ENCODE measurements around the gene DUSP10. TPM values are rescaled to one million over a fixed set of nuclear protein-coding genes. Genes with fewer than 3 reads are reported as not detected.

The DUSP10 gene
- total and polyA plus RNA-seq, 2 of the 13 experiments (the other 11 are each of a cell fraction or from before 2014, with no cell fraction given) = 2.1 to 4.4 TPM

- TF ChIP-seq ZBTB8A (CRISPR knock-in tag; IDR thresholded peaks at IDR 0.05; ENCODE audit: borderline replicate concordance, low read depth) (no peak), AGO2 (optimal IDR thresholded peaks at IDR 0.05; ENCODE audit: low read depth, low read length) (no peak), ZNF143 (CRISPR knock-in tag; IDR thresholded peaks at IDR 0.05) (no peak), HOXA3 (CRISPR knock-in tag; IDR thresholded peaks at IDR 0.05) (no peak)
These were observed 69.6 kb downstream of the DUSP10 start (continued) for GRCh38 chr1:221672239-221672645.

GRCh38 chr1:221670081-221670480, 71.8 kb downstream of the DUSP10 start:
- 0% methylated on average over 2 of the region's 2 CpGs for WGBS (ENCODE audit: low lambda C conversion rate)

GRCh38 chr1:221669441-221669840, 72.4 kb downstream of the DUSP10 start:
- H3K27me3 ChIP-seq (ENCODE audit: control insufficient read depth in 1 of 2, insufficient read depth in 2 of 2, low read length in 2 of 2) = no peaks in the 10 kb centered on the region
- CTCF ChIA-PET (ENCODE audit: low intra/inter-chr PET ratio, low total read pairs) = no interaction called here
- no peak overlapping the region for H3K9ac ChIP-seq (ENCODE audit: insufficient read depth, low read depth, low read length)
- no peak for FAIRE-seq
- in situ Hi-C loops (cut with HindIII; ENCODE audit: extremely low pct_ligation_motif_present, low pct_unique_long_range_greater_than_20kb) (no loop called here), intact Hi-C loops (cut with micrococcal nuclease; ENCODE audit: unreplicated experiment) (no loop called here)
- POLR2A ChIA-PET = no interaction called here
- H3K4me3 ChIP-seq (replicated peaks in 1 of 3; ENCODE audit: insufficient read depth in 1 of 3, low read depth in 2 of 3, low read length in 3 of 3) = no peak overlapping the region
- H3K4me1 ChIP-seq (ENCODE audit: insufficient read depth, low read length) = no peaks in the 10 kb centered on the region
- H3K27ac ChIP-seq (ENCODE audit: extremely low read length, insufficient read depth, low read length) = no peak overlapping the region
- H2AFZ ChIP-seq (ENCODE audit: low read length) = no peak overlapping the region
- ATAC-seq = no peak
- no peaks in the 10 kb centered on the region for H3K36me3 ChIP-seq (replicated peaks in 1 of 2; ENCODE audit: control insufficient read depth in 1 of 2, insufficient read depth in 2 of 2, low read length in 2 of 2)
- H3K79me2 ChIP-seq (ENCODE audit: insufficient read depth, low read length) = no peaks in the 10 kb centered on the region
- H4K20me1 ChIP-seq (ENCODE audit: insufficient read depth, low read length) = no peaks in the 10 kb centered on the region
- no peak overlapping the region for H3K4me2 ChIP-seq (ENCODE audit: low read depth, low read length)
- DNase-seq (ENCODE audit: low spot score) = no peak
- no TSS peak for BruUV-seq (replicated peaks)
- H3K9me3 ChIP-seq (ENCODE audit: low read length) = no peaks in the 10 kb centered on the region
- TF ChIP-seq ZNF143 (CRISPR knock-in tag; IDR thresholded peaks at IDR 0.05) (no peak), TRIM22 (IDR thresholded peaks at IDR 0.05) (no peak), KLF6 (CRISPR knock-in tag; IDR thresholded peaks at IDR 0.05) (no peak), ZXDC (CRISPR knock-in tag; IDR thresholded peaks at IDR 0.05) (no peak), TOPORS (CRISPR knock-in tag; IDR thresholded peaks at IDR 0.05) (no peak), PRDM15 (CRISPR knock-in tag; IDR thresholded peaks at IDR 0.05) (no peak)

More at GRCh38 chr1:221670081-221670480, 71.8 kb downstream of the DUSP10 start:
- no peaks in the 10 kb centered on the region for H3K79me2 ChIP-seq (ENCODE audit: insufficient read depth, low read length)
- no peak overlapping the region for H3K9ac ChIP-seq (ENCODE audit: insufficient read depth, low read depth, low read length)
- ChIA-PET CTCF (ENCODE audit: low intra/inter-chr PET ratio, low total read pairs) (no interaction called here), POLR2A (no interaction called here)
- no peak overlapping the region for H3K4me2 ChIP-seq (ENCODE audit: low read depth, low read length)
- H2AFZ ChIP-seq (ENCODE audit: low read length) = no peak overlapping the region
- H3K27ac ChIP-seq (ENCODE audit: extremely low read length, insufficient read depth, low read length) = no peak overlapping the region
- no peaks in the 10 kb centered on the region for H3K9me3 ChIP-seq (ENCODE audit: low read length)
- ATAC-seq (no peak), FAIRE-seq (no peak), DNase-seq (ENCODE audit: low spot score) (no peak)
- H3K36me3 ChIP-seq (replicated peaks in 1 of 2; ENCODE audit: control insufficient read depth in 1 of 2, insufficient read depth in 2 of 2, low read length in 2 of 2) = no peaks in the 10 kb centered on the region
- intact Hi-C loops (cut with micrococcal nuclease; ENCODE audit: unreplicated experiment) (no loop called here), in situ Hi-C loops (cut with HindIII; ENCODE audit: extremely low pct_ligation_motif_present, low pct_unique_long_range_greater_than_20kb) (no loop called here)
- no peaks in the 10 kb centered on the region for H3K27me3 ChIP-seq (ENCODE audit: control insufficient read depth in 1 of 2, insufficient read depth in 2 of 2, low read length in 2 of 2)
- no TSS peak for BruUV-seq (replicated peaks)
- H3K4me3 ChIP-seq (replicated peaks in 1 of 3; ENCODE audit: insufficient read depth in 1 of 3, low read depth in 2 of 3, low read length in 3 of 3) = no peak overlapping the region
- no peak for TF ChIP-seq PPARG (CRISPR knock-in tag; conservative IDR thresholded peaks at IDR 0.05)
- no peak for TF ChIP-seq TBX2 (CRISPR knock-in tag; IDR thresholded peaks at IDR 0.05; ENCODE audit: borderline replicate concordance)
- TF ChIP-seq ZNF235 (CRISPR knock-in tag; IDR thresholded peaks at IDR 0.05; ENCODE audit: borderline replicate concordance) = no peak
- no peaks in the 10 kb centered on the region for H4K20me1 ChIP-seq (ENCODE audit: insufficient read depth, low read length)
- no peaks in the 10 kb centered on the region for H3K4me1 ChIP-seq (ENCODE audit: insufficient read depth, low read length)
